ENCODE results near the gene EXOC6.

Gene EXOC6

DNA sequence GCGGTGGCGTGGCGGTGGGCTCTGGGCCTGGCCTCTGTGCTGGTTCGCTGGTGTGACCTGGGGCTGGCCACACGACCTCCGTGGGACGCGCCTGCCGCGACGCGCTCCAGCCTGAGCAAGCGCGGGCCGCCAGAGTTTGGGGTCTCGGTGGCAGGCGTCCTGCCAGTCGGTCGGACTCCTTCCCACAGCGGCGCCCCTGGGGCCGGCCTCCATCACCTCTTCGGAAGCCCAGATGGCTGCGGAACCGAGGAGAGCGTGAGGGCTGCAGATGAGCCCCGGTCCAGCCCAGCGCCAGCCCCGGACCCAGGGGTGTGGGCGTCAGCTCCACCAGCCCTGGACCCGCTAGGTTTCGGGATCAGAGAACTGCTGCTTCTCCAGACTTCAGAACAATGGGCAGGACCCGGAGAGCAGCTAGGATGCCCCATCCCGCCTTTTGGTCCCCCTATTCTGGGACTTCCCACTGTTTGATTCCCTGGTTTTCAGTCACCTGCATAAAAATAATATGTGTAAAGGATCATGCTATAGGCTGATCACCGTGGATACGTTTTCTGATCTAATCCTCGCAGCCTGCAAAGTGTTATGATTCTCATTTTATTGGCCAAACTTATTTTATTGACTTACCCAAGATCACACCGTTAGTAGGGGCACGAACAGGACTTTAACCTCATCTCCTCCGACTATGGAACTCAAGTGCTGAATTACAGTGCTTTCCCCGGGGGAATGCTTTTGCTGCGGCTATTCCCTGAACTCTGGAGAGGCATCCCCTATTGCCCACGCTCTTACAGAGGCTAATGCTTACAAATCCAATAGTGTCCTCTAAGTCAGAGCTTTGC lies 215.0 kb downstream of the EXOC6 start:
- Histone ChIP-seq H3K4me1 (ENCODE audit: insufficient read depth, low read length, poor library complexity, severe bottlenecking) (no peaks in the 10 kb centered on the region), H3K36me3 (ENCODE audit: insufficient read depth, low read length) (peaks cover 4% of the 10 kb centered on the region; the same call in 1 of the 2 replicates), H3K27me3 (ENCODE audit: insufficient read depth, low read length, poor library complexity, severe bottlenecking) (no peaks in the 10 kb centered on the region), H2AFZ (ENCODE audit: low read length) (no peak overlapping the region), H3F3A (ENCODE audit: low read depth) (no peaks in the 10 kb centered on the region), H3K79me2 (ENCODE audit: insufficient read depth, low read length) (no peaks in the 10 kb centered on the region), H3K9ac (ENCODE audit: low read depth, low read length, poor library complexity, severe bottlenecking) (no peak overlapping the region), H3K4me2 (ENCODE audit: low read depth, low read length, poor library complexity, severe bottlenecking) (no peak overlapping the region), H3K9me3 (ENCODE audit: insufficient read depth, low read depth, low read length) (no peaks in the 10 kb centered on the region), H3K4me3 (ENCODE audit: low read length, poor library complexity, severe bottlenecking) (no peak overlapping the region), H4K20me1 (ENCODE audit: insufficient read depth, low read length, poor library complexity, severe bottlenecking) (no peaks in the 10 kb centered on the region), H3K9me2 (replicated peaks; ENCODE audit: low read depth, low read length) (no peaks in the 10 kb centered on the region)
- no peak for TF ChIP-seq CTCF (conservative IDR thresholded peaks at IDR 0.05; ENCODE audit: low read length)
- TF ChIP-seq EZH2phosphoT487 (IDR thresholded peaks at IDR 0.05; ENCODE audit: borderline replicate concordance): no peak

DNA sequence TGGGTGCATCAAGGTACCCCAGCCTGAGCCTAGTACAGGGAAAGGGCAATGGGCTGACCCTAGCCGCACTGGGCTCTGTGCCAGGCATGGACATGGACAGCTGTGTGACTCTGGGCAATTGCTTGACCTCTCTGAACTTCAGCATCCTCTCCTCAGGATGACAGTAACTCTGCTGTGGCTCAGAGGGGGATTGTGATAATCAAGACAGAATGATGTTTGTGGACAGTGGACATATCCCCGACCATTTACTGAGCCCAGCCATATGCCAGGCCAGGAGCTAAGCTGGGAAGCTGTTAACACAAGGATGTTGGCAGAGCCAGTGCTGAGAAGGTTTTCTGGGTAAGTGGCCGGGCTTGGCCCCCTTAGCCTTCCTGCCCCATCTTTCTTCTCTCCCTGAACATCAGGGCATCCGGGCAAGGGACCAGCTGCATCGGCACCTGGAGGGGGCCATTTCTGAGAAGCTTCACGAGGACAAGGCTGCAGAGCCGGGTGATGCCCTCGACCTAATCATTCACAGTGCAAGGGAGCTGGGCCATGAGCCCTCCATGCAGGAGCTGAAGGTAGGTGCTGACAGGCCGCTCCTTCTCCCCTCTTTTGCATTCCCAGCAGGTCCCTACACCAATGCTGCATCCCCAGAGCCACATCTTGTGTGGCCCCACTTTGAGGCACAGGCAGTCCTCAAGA lies 215.8 kb downstream of the EXOC6 start:
- Histone ChIP-seq H3K9ac (ENCODE audit: low read depth, low read length, poor library complexity, severe bottlenecking) (no peak overlapping the region), H3K27me3 (ENCODE audit: insufficient read depth, low read length, poor library complexity, severe bottlenecking) (no peaks in the 10 kb centered on the region), H3K4me3 (ENCODE audit: low read length, poor library complexity, severe bottlenecking) (no peak overlapping the region), H4K20me1 (ENCODE audit: insufficient read depth, low read length, poor library complexity, severe bottlenecking) (no peaks in the 10 kb centered on the region), H3K9me2 (replicated peaks; ENCODE audit: low read depth, low read length) (no peaks in the 10 kb centered on the region), H3F3A (ENCODE audit: low read depth) (no peaks in the 10 kb centered on the region), H3K36me3 (ENCODE audit: insufficient read depth, low read length) (peaks cover 4% of the 10 kb centered on the region; the same call in 1 of the 2 replicates), H2AFZ (ENCODE audit: low read length) (no peak overlapping the region), H3K9me3 (ENCODE audit: insufficient read depth, low read depth, low read length) (no peaks in the 10 kb centered on the region), H3K79me2 (ENCODE audit: insufficient read depth, low read length) (no peaks in the 10 kb centered on the region), H3K4me2 (ENCODE audit: low read depth, low read length, poor library complexity, severe bottlenecking) (no peak overlapping the region), H3K4me1 (ENCODE audit: insufficient read depth, low read length, poor library complexity, severe bottlenecking) (no peaks in the 10 kb centered on the region)
- TF ChIP-seq EZH2phosphoT487 (IDR thresholded peaks at IDR 0.05; ENCODE audit: borderline replicate concordance) (no peak), CTCF (conservative IDR thresholded peaks at IDR 0.05; ENCODE audit: low read length) (no peak)

DNA sequence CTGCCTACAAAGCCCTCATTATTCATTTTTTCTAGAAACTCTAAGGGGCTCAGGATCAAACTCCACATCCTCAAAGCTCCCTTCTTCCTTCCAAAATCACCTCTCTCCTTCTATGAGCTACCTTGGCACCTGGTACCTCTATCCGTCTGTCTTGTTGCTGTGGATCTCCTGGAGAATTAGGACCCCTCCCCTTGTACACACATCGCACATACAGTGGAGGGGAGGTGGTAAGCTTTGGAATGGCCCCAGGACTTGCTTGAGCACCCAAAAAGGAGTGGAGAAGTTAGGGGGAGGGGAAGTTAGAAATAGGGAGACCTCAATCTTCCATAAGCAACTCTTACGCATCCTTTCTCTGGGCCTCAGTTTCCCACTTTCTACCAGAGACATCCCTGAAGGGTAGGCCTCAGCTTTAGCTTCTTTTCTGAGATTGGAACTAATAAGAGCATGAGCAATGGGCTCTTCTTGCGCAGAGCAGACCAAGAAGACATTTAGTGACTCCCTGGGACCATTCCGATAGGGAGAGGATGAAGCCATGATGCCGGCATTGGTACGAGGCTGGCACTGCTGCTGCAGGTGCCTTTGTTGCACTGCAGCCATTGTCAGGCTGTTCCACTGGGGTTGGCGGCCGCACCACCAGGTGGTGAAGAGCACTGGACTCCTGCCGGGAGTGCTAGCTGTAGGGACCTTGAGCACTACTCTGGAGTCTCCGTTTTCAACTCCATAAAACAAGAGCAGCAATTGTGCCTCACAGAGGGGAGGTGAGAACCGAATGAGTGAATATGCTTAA lies 216.7 kb downstream of the EXOC6 start:
- no peaks in the 10 kb centered on the region for H3K27me3 ChIP-seq (ENCODE audit: insufficient read depth, low read length, poor library complexity, severe bottlenecking)
- H3K4me1 ChIP-seq (ENCODE audit: insufficient read depth, low read length, poor library complexity, severe bottlenecking): no peaks in the 10 kb centered on the region
- H3K36me3 ChIP-seq (ENCODE audit: insufficient read depth, low read length): no peaks in the 10 kb centered on the region
- H3K79me2 ChIP-seq (ENCODE audit: insufficient read depth, low read length): no peaks in the 10 kb centered on the region
- H3K9me3 ChIP-seq (ENCODE audit: insufficient read depth, low read depth, low read length): no peaks in the 10 kb centered on the region
- no peaks in the 10 kb centered on the region for H3K9me2 ChIP-seq (replicated peaks; ENCODE audit: low read depth, low read length)
- no peaks in the 10 kb centered on the region for H4K20me1 ChIP-seq (ENCODE audit: insufficient read depth, low read length, poor library complexity, severe bottlenecking)
- no peak overlapping the region for H3K4me2 ChIP-seq (ENCODE audit: low read depth, low read length, poor library complexity, severe bottlenecking)
- H3K9ac ChIP-seq (ENCODE audit: low read depth, low read length, poor library complexity, severe bottlenecking): no peak overlapping the region
- H2AFZ ChIP-seq (ENCODE audit: low read length): no peak overlapping the region
- H3F3A ChIP-seq (ENCODE audit: low read depth): no peaks in the 10 kb centered on the region
- no peak for TF ChIP-seq CTCF (conservative IDR thresholded peaks at IDR 0.05; ENCODE audit: low read length)
- no peak for TF ChIP-seq EZH2phosphoT487 (IDR thresholded peaks at IDR 0.05; ENCODE audit: borderline replicate concordance)
- no peak overlapping the region for H3K4me3 ChIP-seq (ENCODE audit: low read length, poor library complexity, severe bottlenecking)

Measured in Loucy (cell line).